ENCODE measurements around the gene TMEFF1.

TMEFF1 gene, protein sequence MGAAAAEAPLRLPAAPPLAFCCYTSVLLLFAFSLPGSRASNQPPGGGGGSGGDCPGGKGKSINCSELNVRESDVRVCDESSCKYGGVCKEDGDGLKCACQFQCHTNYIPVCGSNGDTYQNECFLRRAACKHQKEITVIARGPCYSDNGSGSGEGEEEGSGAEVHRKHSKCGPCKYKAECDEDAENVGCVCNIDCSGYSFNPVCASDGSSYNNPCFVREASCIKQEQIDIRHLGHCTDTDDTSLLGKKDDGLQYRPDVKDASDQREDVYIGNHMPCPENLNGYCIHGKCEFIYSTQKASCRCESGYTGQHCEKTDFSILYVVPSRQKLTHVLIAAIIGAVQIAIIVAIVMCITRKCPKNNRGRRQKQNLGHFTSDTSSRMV

DNA sequence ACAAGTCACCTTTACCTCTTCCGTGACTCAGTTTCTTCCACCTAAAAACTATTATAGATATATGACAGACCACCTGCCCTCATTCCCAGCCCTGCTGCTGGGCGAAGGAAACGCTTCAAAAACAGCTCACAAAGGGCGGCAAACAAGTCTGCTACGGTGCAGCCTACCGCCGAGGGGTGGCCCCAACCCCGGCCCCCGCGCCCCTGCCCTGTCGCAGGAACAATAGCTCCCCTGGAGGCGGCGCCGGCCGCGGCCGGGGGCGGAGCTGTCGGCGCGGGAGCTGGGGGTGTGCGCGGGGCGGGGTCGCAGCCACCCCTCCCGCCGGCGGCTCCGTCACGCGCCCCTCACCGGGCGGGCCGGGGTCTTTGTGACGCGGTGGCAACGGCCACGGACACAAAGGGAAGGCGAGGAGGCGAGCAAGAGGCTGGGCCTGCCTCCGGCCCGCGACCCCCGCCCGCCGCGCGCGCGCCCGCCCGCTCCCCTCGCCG, at the start of gene TMEFF1:
TMEFF1 (plus strand) TSS at position 362 of the 488 bp plus-strand sequence. CDS start 396 bp downstream, outside the sequence.
- Histone ChIP-seq H4K20me1 (ENCODE audit: control insufficient read depth, insufficient read depth, low read depth, low read length) (no peaks in the 10 kb centered on the region), H3K9me3 (ENCODE audit: control insufficient read depth, insufficient read depth, low read length) (no peaks in the 10 kb centered on the region), H3K4me1 (ENCODE audit: control insufficient read depth, low read length) (peaks cover 12% of the 10 kb centered on the region), H3K4me3 (ENCODE audit: low read length) (peak within 1 kb of the TSS; percentile 73), H3K4me2 (ENCODE audit: low read length) (peak within 1 kb of the TSS; percentile 87), H3K27ac (ENCODE audit: low read depth, low read length) (no peak within 1 kb of the TSS), H3K9me2 (replicated peaks; ENCODE audit: control insufficient read depth, low read length) (no peaks in the 10 kb centered on the region), H3K27me3 (ENCODE audit: control insufficient read depth, low read length) (peaks cover 36% of the 10 kb centered on the region), H3K36me3 (ENCODE audit: control insufficient read depth, low read length) (no peaks in the 10 kb centered on the region), H3F3A (ENCODE audit: control insufficient read depth, insufficient read depth) (no peaks in the 10 kb centered on the region), H3K79me2 (ENCODE audit: control insufficient read depth, low read length) (no peaks in the 10 kb centered on the region)
- TF ChIP-seq, protein P1, sequence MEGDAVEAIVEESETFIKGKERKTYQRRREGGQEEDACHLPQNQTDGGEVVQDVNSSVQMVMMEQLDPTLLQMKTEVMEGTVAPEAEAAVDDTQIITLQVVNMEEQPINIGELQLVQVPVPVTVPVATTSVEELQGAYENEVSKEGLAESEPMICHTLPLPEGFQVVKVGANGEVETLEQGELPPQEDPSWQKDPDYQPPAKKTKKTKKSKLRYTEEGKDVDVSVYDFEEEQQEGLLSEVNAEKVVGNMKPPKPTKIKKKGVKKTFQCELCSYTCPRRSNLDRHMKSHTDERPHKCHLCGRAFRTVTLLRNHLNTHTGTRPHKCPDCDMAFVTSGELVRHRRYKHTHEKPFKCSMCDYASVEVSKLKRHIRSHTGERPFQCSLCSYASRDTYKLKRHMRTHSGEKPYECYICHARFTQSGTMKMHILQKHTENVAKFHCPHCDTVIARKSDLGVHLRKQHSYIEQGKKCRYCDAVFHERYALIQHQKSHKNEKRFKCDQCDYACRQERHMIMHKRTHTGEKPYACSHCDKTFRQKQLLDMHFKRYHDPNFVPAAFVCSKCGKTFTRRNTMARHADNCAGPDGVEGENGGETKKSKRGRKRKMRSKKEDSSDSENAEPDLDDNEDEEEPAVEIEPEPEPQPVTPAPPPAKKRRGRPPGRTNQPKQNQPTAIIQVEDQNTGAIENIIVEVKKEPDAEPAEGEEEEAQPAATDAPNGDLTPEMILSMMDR (IDR thresholded peaks at IDR 0.05; ENCODE audit: low read depth, low read length, poor library complexity, severe bottlenecking) = peak; percentile 17
- no peak for TF ChIP-seq EZH2phosphoT487 (IDR thresholded peaks at IDR 0.05; ENCODE audit: borderline replicate concordance, low read length)

DNA sequence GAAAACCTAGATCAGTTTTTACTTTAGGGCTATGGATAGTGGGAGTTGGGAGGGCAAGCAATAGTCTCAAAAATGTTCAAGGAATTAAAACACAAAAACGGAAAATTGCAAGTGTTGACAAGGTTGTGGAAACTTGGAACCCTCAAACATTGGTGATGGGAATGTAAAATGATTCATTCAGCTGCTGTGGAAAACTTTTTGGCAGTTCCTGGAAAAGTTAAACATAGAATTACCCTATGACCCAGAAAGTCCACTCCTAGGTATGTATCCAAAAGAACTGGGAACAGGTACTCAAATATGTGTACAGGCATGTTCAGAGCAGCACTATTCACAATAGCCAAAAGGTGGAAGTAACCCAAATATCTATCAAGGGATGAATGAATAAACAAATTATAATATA, 47.2 kb upstream of the TMEFF1 start:
- Histone ChIP-seq H3K4me1 (ENCODE audit: control insufficient read depth, low read length) (peaks cover 28% of the 10 kb centered on the region), H3K79me2 (ENCODE audit: control insufficient read depth, low read length) (peaks cover 30% of the 10 kb centered on the region), H3K36me3 (ENCODE audit: control insufficient read depth, low read length) (no peaks in the 10 kb centered on the region), H3K4me3 (ENCODE audit: low read length) (peak overlapping the region; percentile 75), H3K9me2 (replicated peaks; ENCODE audit: control insufficient read depth, low read length) (no peaks in the 10 kb centered on the region), H4K20me1 (ENCODE audit: control insufficient read depth, insufficient read depth, low read depth, low read length) (no peaks in the 10 kb centered on the region), H3K4me2 (ENCODE audit: low read length) (peak overlapping the region; percentile 69), H3K9me3 (ENCODE audit: control insufficient read depth, insufficient read depth, low read length) (no peaks in the 10 kb centered on the region), H3K27me3 (ENCODE audit: control insufficient read depth, low read length) (no peaks in the 10 kb centered on the region), H3F3A (ENCODE audit: control insufficient read depth, insufficient read depth) (peaks cover 5% of the 10 kb centered on the region), H3K27ac (ENCODE audit: low read depth, low read length) (no peak overlapping the region)
- TF ChIP-seq, protein P1 (IDR thresholded peaks at IDR 0.05; ENCODE audit: low read depth, low read length, poor library complexity, severe bottlenecking) = no peak
- TF ChIP-seq EZH2phosphoT487 (IDR thresholded peaks at IDR 0.05; ENCODE audit: borderline replicate concordance, low read length) = no peak

DNA sequence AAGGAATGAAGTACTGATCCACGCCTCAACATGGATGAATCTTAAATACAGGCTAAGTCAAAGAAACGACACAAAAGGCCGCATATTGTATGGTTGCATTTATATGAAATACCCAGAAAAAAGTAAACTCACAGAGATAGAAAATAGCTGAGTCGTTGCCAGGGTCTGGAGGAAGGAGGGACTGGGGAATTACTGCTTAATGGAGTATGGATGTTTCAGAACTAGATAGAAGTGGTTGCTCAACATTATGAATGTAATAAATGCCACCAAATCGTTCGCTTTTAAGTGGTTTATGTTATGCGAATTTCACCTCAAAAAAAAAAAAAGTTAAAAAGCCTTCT, 46.8 kb upstream of the TMEFF1 start:
- Histone ChIP-seq H3K4me1 (ENCODE audit: control insufficient read depth, low read length) (peaks cover 28% of the 10 kb centered on the region), H3K36me3 (ENCODE audit: control insufficient read depth, low read length) (no peaks in the 10 kb centered on the region), H3F3A (ENCODE audit: control insufficient read depth, insufficient read depth) (peaks cover 5% of the 10 kb centered on the region), H3K27me3 (ENCODE audit: control insufficient read depth, low read length) (no peaks in the 10 kb centered on the region), H3K4me2 (ENCODE audit: low read length) (peak overlapping the region; percentile 69), H3K9me2 (replicated peaks; ENCODE audit: control insufficient read depth, low read length) (no peaks in the 10 kb centered on the region), H3K9me3 (ENCODE audit: control insufficient read depth, insufficient read depth, low read length) (no peaks in the 10 kb centered on the region), H4K20me1 (ENCODE audit: control insufficient read depth, insufficient read depth, low read depth, low read length) (no peaks in the 10 kb centered on the region), H3K79me2 (ENCODE audit: control insufficient read depth, low read length) (peaks cover 30% of the 10 kb centered on the region), H3K4me3 (ENCODE audit: low read length) (peak overlapping the region; percentile 75), H3K27ac (ENCODE audit: low read depth, low read length) (peak overlapping the region; percentile 47)
- TF ChIP-seq, protein P1 (IDR thresholded peaks at IDR 0.05; ENCODE audit: low read depth, low read length, poor library complexity, severe bottlenecking) = no peak
- TF ChIP-seq EZH2phosphoT487 (IDR thresholded peaks at IDR 0.05; ENCODE audit: borderline replicate concordance, low read length) = no peak
